HCT116 (cell line): ENCODE data around the gene GUCY2C. TPM values are rescaled to one million over a fixed set of nuclear protein-coding genes. Genes with fewer than 3 reads are reported as not detected.

Experiments
- ATAC-seq: fragments of 200-7000 bp; cut with Tn5 transposase; 2 replicates; pipeline ENCODE4 v1.9.1; 2020; ENCODE audit warnings: mild to moderate bottlenecking, moderate library complexity
- BruUV-seq: library from RNA; stranded (reverse); fragments of 400-500 nt; replicated peaks from 2 replicates; lab custom pipeline; 2021; lab: Mats Ljungman, UMichigan
- CTCF ChIA-PET: fragments of 300-600 bp; sonication (Branson Sonifier 250); formaldehyde crosslinking; loops from one replicate; lab custom pipeline; 2021; ENCODE audit warnings: antibody characterized with exemption; lab: Charles Lee
- POLR2A ChIA-PET: fragments of 300-600, 350-600 bp; sonication (Branson Sonifier 250); formaldehyde crosslinking; loops from one replicate; lab custom pipeline; 2021; ENCODE audit warnings: antibody characterized with exemption; lab: Charles Lee
- RAD21 ChIA-PET, 2 experiments: fragments of 300-600 bp; sonication (Branson Sonifier 250); formaldehyde crosslinking; loops; one replicate each; lab custom pipeline; 2023; ENCODE audit warnings: low total read pairs in 2 of 2; ENCODE audit not compliant: uncharacterized antibody in 2 of 2, unreplicated experiment in 2 of 2, low non-redundant PET in 1 of 2; lab: Charles Lee
- DNase-seq: peaks from one replicate; pipeline ENCODE4 v3.0.0-alpha.2; 2010; ENCODE audit warnings: low read depth, low spot score
- H2AFZ ChIP-seq: fragments of 200-600 bp; shearing (Covaris generic), sonication (generic); 2 replicates; pipeline ENCODE4 v1.6.1; 2017; ENCODE audit warnings: low read depth, mixed run types, mixed read lengths, antibody characterized with exemption, low read length; ENCODE audit not compliant: poor library complexity, severe bottlenecking
- H3K27ac ChIP-seq: 2 replicates; pipeline ENCODE4 v1.5.1; 2012; ENCODE audit warnings: low read depth, low read length
- H3K27me3 ChIP-seq: fragments of 200-600 bp; sonication (generic); 2 replicates; pipeline ENCODE4 v1.6.1; 2016; ENCODE audit warnings: mixed run types, low read length, mixed read lengths; ENCODE audit not compliant: insufficient read depth
- H3K36me3 ChIP-seq, 2 experiments: fragments of 200-500 bp in 1 of 2; fragments of 200-600 bp in 1 of 2; sonication (Bioruptor generic) in 1 of 2; sonication (generic) in 1 of 2; 2 replicates each; pipeline versions ENCODE4 v1.5.1 to v1.6.1; 2014 to 2016; ENCODE audit warnings: low read length in 2 of 2, inconsistent platforms in 1 of 2, mixed read lengths in 1 of 2, mixed run types in 1 of 2; ENCODE audit not compliant: insufficient read depth in 2 of 2, control insufficient read depth in 1 of 2
- H3K4me1 ChIP-seq, 2 experiments: fragments of 200-600 bp in 1 of 2; sonication (generic) in 1 of 2; 2 replicates each; pipeline versions ENCODE4 v1.5.1 to v1.6.1; 2012 to 2017; ENCODE audit warnings: low read length in 2 of 2, inconsistent platforms in 1 of 2, mild to moderate bottlenecking in 1 of 2, mixed read lengths in 1 of 2, mixed run types in 1 of 2, moderate library complexity in 1 of 2; ENCODE audit not compliant: insufficient read depth in 2 of 2, control insufficient read depth in 1 of 2
- H3K4me2 ChIP-seq: fragments of 200-600 bp; sonication (generic); 2 replicates; pipeline ENCODE4 v1.6.1; 2017; ENCODE audit warnings: mixed run types, low read length, mixed read lengths
- H3K4me3 ChIP-seq, 2 experiments: fragments of 200-600 bp in 1 of 2; sonication (generic) in 1 of 2; replicated peaks in 1 of 2; 2 replicates each; pipeline ENCODE4 v1.5.1; 2011 to 2016; ENCODE audit warnings: low read length in 2 of 2, control low read depth in 1 of 2, low read depth in 1 of 2, mild to moderate bottlenecking in 1 of 2, mixed read lengths in 1 of 2, mixed run types in 1 of 2
- H3K79me2 ChIP-seq: fragments of 200-600 bp; sonication (generic); 2 replicates; pipeline ENCODE4 v1.6.1; 2017; ENCODE audit warnings: mild to moderate bottlenecking, mixed run types, low read length, moderate library complexity, mixed read lengths; ENCODE audit not compliant: insufficient read depth
- H3K9ac ChIP-seq: fragments of 200-600 bp; sonication (generic); 2 replicates; pipeline ENCODE4 v1.6.1; 2016; ENCODE audit warnings: low read length, mixed read lengths
- H3K9me2 ChIP-seq: fragments of 200-600 bp; sonication (generic), shearing (Covaris generic); 2 replicates; pipeline ENCODE4 v1.6.1; 2017; ENCODE audit warnings: mixed run types, mild to moderate bottlenecking, moderate library complexity; ENCODE audit not compliant: insufficient read depth
- H3K9me3 ChIP-seq, 2 experiments: fragments of 200-500 bp in 1 of 2; fragments of 200-600 bp in 1 of 2; sonication (Bioruptor generic) in 1 of 2; sonication (generic) in 1 of 2; 2 replicates each; pipeline ENCODE4 v1.6.1; 2014 to 2017; ENCODE audit warnings: low read length in 2 of 2, mixed read lengths in 2 of 2, inconsistent platforms in 1 of 2, low read depth in 1 of 2, mild to moderate bottlenecking in 1 of 2, mixed run types in 1 of 2, moderate library complexity in 1 of 2; ENCODE audit not compliant: control insufficient read depth in 1 of 2, insufficient read depth in 1 of 2
- H4K20me1 ChIP-seq: fragments of 200-600 bp; sonication (generic), shearing (Covaris generic); 2 replicates; pipeline ENCODE4 v1.6.1; 2017; ENCODE audit warnings: mixed run types, mild to moderate bottlenecking, moderate library complexity; ENCODE audit not compliant: insufficient read depth
- ELF1 ChIP-seq: IDR thresholded peaks from 2 replicates; pipeline ENCODE4 v1.6.1; 2012; ENCODE audit warnings: low read depth, borderline replicate concordance
- FOSL1 ChIP-seq: IDR thresholded peaks from 2 replicates; pipeline ENCODE4 v1.6.1; 2012; ENCODE audit warnings: low read depth
- POLR2A ChIP-seq: IDR thresholded peaks from 2 replicates; pipeline ENCODE4 v1.7.0; 2011; ENCODE audit warnings: borderline replicate concordance; ENCODE audit not compliant: insufficient read depth, insufficient read length; ENCODE audit errors: extremely low read depth
- RAD21 ChIP-seq: IDR thresholded peaks from 2 replicates; pipeline ENCODE4 v1.6.1; 2012; ENCODE audit warnings: low read depth, mild to moderate bottlenecking
- SRF ChIP-seq: IDR thresholded peaks from 2 replicates; pipeline ENCODE4 v1.6.1; 2012; ENCODE audit warnings: low read depth
- intact Hi-C: fragments of 100-400 bp; cut with micrococcal nuclease; formaldehyde crosslinking; loops from 2 replicates; pipeline ENCODE4 v1.10.0; 2022
- total RNA-seq: library from RNA; stranded (reverse); gene quantifications from one replicate; pipeline ENCODE4 v1.2.1, GENCODE V29; 2021; ENCODE audit not compliant: unreplicated experiment
- TF ChIP-seq, protein P1 (sequence below), 3 experiments: fragments of 200-600 bp in 1 of 3; sonication (generic) in 1 of 3; IDR thresholded peaks in 2 of 3; conservative IDR thresholded peaks in 1 of 3; 2 replicates each; pipeline ENCODE4 v1.5.1; 2012 to 2017; ENCODE audit warnings: low read depth in 2 of 3, low read length in 2 of 3, antibody characterized with exemption in 1 of 3, borderline replicate concordance in 1 of 3, control low read depth in 1 of 3, mild to moderate bottlenecking in 1 of 3, mixed read lengths in 1 of 3, mixed run types in 1 of 3, moderate library complexity in 1 of 3; ENCODE audit not compliant: insufficient read depth in 1 of 3

Gene GUCY2C
- total RNA-seq, 1 experiment from 2014 or later = not detected

DNA sequence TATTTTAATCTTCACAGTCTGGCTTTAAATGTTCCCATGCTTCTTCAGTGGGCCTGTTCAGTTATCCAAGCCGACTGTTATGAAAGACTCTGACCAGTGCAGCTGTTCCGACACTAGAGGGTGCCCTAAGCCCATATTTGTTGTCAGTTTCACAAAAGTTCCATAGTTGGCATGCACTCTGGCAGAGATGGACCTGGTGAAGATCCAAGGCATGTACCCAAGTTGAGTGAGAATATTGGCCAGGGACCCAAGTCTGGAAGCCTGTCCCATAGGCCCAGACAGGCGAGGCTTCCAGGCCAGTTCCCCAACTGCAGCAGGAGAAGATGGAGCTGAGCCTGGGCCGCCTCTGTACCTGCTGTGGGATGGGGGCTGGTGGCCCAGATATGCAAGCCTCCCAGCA is 27.4 kb upstream of the GUCY2C start:
- intact Hi-C loops = loop anchor here (1.0 to 10.0 kb wide), 2 partner anchors 273 to 801 kb away; no protein-coding TSS in a partner anchor

GRCh38 chr12:14716848-14717444 is 20.5 kb upstream of the GUCY2C start:
- ATAC-seq = peak; percentile 85
- no peak overlapping the region for H3K4me3 ChIP-seq
- POLR2A ChIA-PET = no interaction called here
- H3K9ac ChIP-seq = no peak overlapping the region
- H2AFZ ChIP-seq = no peak overlapping the region
- H3K27ac ChIP-seq = no peak overlapping the region
- no peak for TF ChIP-seq FOSL1
- peak; percentile 35; the same call in 1 of the 2 replicates for TF ChIP-seq RAD21
- TF ChIP-seq POLR2A = no peak
- TF ChIP-seq, protein P1, sequence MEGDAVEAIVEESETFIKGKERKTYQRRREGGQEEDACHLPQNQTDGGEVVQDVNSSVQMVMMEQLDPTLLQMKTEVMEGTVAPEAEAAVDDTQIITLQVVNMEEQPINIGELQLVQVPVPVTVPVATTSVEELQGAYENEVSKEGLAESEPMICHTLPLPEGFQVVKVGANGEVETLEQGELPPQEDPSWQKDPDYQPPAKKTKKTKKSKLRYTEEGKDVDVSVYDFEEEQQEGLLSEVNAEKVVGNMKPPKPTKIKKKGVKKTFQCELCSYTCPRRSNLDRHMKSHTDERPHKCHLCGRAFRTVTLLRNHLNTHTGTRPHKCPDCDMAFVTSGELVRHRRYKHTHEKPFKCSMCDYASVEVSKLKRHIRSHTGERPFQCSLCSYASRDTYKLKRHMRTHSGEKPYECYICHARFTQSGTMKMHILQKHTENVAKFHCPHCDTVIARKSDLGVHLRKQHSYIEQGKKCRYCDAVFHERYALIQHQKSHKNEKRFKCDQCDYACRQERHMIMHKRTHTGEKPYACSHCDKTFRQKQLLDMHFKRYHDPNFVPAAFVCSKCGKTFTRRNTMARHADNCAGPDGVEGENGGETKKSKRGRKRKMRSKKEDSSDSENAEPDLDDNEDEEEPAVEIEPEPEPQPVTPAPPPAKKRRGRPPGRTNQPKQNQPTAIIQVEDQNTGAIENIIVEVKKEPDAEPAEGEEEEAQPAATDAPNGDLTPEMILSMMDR (IDR thresholded peaks at IDR 0.05 in 2 of 3, conservative IDR thresholded peaks at IDR 0.05 in 1 of 3; ENCODE audit: borderline replicate concordance in 1 of 3, insufficient read depth in 1 of 3, low read depth in 2 of 3, low read length in 2 of 3) = peak; percentile 24 to 50 (median 43); a peak in 3 of 6 replicates
- no peak for TF ChIP-seq ELF1
- no TSS peak for BruUV-seq
- intact Hi-C loops = loop anchor here (2.0 kb wide), 1 partner anchor 86 kb away; no protein-coding TSS in a partner anchor
- H4K20me1 ChIP-seq = no peaks in the 10 kb centered on the region
- H3K4me2 ChIP-seq = no peak overlapping the region
- no peaks in the 10 kb centered on the region for H3K9me2 ChIP-seq
- peak; percentile 13 for DNase-seq
- no peaks in the 10 kb centered on the region for H3K9me3 ChIP-seq
- RAD21 ChIA-PET = no interaction called here
- no peaks in the 10 kb centered on the region for H3K36me3 ChIP-seq
- no peaks in the 10 kb centered on the region for H3K79me2 ChIP-seq
- no peaks in the 10 kb centered on the region for H3K4me1 ChIP-seq
- no peaks in the 10 kb centered on the region for H3K27me3 ChIP-seq
- CTCF ChIA-PET = interaction anchor here (0.5 kb wide), 1 partner anchor 206 kb away, joined by 3 read pairs; no protein-coding TSS in a partner anchor

More for the DNA sequence above, 27.4 kb upstream of the GUCY2C start:
- DNase-seq (peak; percentile 28), ATAC-seq (peak; percentile 79)
- Histone ChIP-seq H3K27me3 (no peaks in the 10 kb centered on the region), H2AFZ (no peak overlapping the region), H3K9me2 (no peaks in the 10 kb centered on the region), H3K9ac (no peak overlapping the region), H4K20me1 (no peaks in the 10 kb centered on the region), H3K4me3 (no peak overlapping the region), H3K9me3 (no peaks in the 10 kb centered on the region), H3K4me2 (no peak overlapping the region), H3K36me3 (no peaks in the 10 kb centered on the region), H3K79me2 (no peaks in the 10 kb centered on the region), H3K27ac (no peak overlapping the region), H3K4me1 (no peaks in the 10 kb centered on the region)
- ChIA-PET CTCF (interaction anchor here (0.8 kb wide), 1 partner anchor 272 kb away, joined by 3 read pairs; no protein-coding TSS in a partner anchor), RAD21 (no interaction called here), POLR2A (no interaction called here)
- no TSS peak for BruUV-seq
- TF ChIP-seq, protein P1 (IDR thresholded peaks at IDR 0.05 in 2 of 3, conservative IDR thresholded peaks at IDR 0.05 in 1 of 3; ENCODE audit: borderline replicate concordance in 1 of 3, insufficient read depth in 1 of 3, low read depth in 2 of 3, low read length in 2 of 3) = peak in 2 of 3 experiments; percentile 75 to 76; a peak in 4 of 6 replicates
- peak; percentile 66 for TF ChIP-seq RAD21
- no peak for TF ChIP-seq SRF
